ENCODE results near the gene PSMG2.

DNA sequence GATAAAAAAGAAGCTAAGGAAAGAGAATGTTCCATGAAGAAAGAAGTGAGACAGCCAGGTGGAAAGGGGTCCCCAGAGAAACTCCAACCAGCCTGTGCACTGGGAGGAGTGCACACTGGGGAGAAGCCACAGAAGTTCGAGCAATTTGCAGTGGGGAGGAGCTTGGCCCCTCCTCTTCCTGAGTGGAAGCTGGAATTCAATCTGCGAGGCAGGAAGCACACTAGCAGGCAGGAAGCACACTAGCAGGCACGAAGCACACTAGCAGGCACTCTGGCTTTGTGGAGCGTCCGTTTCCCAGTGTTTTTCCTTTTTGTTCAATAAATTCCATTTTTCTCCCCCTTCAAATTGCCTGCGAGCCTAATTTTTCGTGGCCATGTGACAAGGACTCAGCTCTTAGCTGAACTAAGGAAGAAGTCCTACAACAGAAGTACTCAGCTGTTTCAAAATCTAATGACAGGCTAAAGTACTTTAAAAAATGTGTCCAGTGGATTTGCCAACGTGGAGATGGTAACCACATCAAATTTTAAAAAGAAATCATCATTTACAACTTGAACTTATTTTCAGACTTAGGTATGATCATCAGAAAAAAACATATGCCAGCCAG lies 23.6 kb upstream of the PSMG2 start:
- TF ChIP-seq, protein P1, sequence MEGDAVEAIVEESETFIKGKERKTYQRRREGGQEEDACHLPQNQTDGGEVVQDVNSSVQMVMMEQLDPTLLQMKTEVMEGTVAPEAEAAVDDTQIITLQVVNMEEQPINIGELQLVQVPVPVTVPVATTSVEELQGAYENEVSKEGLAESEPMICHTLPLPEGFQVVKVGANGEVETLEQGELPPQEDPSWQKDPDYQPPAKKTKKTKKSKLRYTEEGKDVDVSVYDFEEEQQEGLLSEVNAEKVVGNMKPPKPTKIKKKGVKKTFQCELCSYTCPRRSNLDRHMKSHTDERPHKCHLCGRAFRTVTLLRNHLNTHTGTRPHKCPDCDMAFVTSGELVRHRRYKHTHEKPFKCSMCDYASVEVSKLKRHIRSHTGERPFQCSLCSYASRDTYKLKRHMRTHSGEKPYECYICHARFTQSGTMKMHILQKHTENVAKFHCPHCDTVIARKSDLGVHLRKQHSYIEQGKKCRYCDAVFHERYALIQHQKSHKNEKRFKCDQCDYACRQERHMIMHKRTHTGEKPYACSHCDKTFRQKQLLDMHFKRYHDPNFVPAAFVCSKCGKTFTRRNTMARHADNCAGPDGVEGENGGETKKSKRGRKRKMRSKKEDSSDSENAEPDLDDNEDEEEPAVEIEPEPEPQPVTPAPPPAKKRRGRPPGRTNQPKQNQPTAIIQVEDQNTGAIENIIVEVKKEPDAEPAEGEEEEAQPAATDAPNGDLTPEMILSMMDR (IDR thresholded peaks at IDR 0.05) = no peak
- TF ChIP-seq POLR2A (IDR thresholded peaks at IDR 0.05) = peak in 2 of 3 donors; percentile 32 to 35

All from body of pancreas (tissue), 4 donors.